HCT116 (cell line): ENCODE results near the gene NSUN3. TPM values are rescaled to one million over a fixed set of nuclear protein-coding genes. Genes with fewer than 3 reads are reported as not detected.

Source experiments
- ATAC-seq: fragments of 200-7000 bp; cut with Tn5 transposase; 2 replicates; pipeline ENCODE4 v1.9.1; 2020; ENCODE audit warnings: mild to moderate bottlenecking, moderate library complexity
- BruUV-seq: library from RNA; stranded (reverse); fragments of 400-500 nt; replicated peaks from 2 replicates; lab custom pipeline; 2021; lab: Mats Ljungman, UMichigan
- CTCF ChIA-PET: fragments of 300-600 bp; sonication (Branson Sonifier 250); formaldehyde crosslinking; loops from one replicate; lab custom pipeline; 2021; ENCODE audit warnings: antibody characterized with exemption; lab: Charles Lee
- POLR2A ChIA-PET: fragments of 300-600, 350-600 bp; sonication (Branson Sonifier 250); formaldehyde crosslinking; loops from one replicate; lab custom pipeline; 2021; ENCODE audit warnings: antibody characterized with exemption; lab: Charles Lee
- RAD21 ChIA-PET, 2 experiments: fragments of 300-600 bp; sonication (Branson Sonifier 250); formaldehyde crosslinking; loops; one replicate each; lab custom pipeline; 2023; ENCODE audit warnings: low total read pairs in 2 of 2; ENCODE audit not compliant: uncharacterized antibody in 2 of 2, unreplicated experiment in 2 of 2, low non-redundant PET in 1 of 2; lab: Charles Lee
- DNase-seq: peaks from one replicate; pipeline ENCODE4 v3.0.0-alpha.2; 2010; ENCODE audit warnings: low read depth, low spot score
- H2AFZ ChIP-seq: fragments of 200-600 bp; shearing (Covaris generic), sonication (generic); 2 replicates; pipeline ENCODE4 v1.6.1; 2017; ENCODE audit warnings: low read depth, mixed run types, mixed read lengths, antibody characterized with exemption, low read length; ENCODE audit not compliant: poor library complexity, severe bottlenecking
- H3K27ac ChIP-seq: 2 replicates; pipeline ENCODE4 v1.5.1; 2012; ENCODE audit warnings: low read depth, low read length
- H3K27me3 ChIP-seq: fragments of 200-600 bp; sonication (generic); 2 replicates; pipeline ENCODE4 v1.6.1; 2016; ENCODE audit warnings: mixed run types, low read length, mixed read lengths; ENCODE audit not compliant: insufficient read depth
- H3K36me3 ChIP-seq, 2 experiments: fragments of 200-500 bp in 1 of 2; fragments of 200-600 bp in 1 of 2; sonication (Bioruptor generic) in 1 of 2; sonication (generic) in 1 of 2; 2 replicates each; pipeline versions ENCODE4 v1.5.1 to v1.6.1; 2014 to 2016; ENCODE audit warnings: low read length in 2 of 2, inconsistent platforms in 1 of 2, mixed read lengths in 1 of 2, mixed run types in 1 of 2; ENCODE audit not compliant: insufficient read depth in 2 of 2, control insufficient read depth in 1 of 2
- H3K4me1 ChIP-seq, 2 experiments: fragments of 200-600 bp in 1 of 2; sonication (generic) in 1 of 2; 2 replicates each; pipeline versions ENCODE4 v1.5.1 to v1.6.1; 2012 to 2017; ENCODE audit warnings: low read length in 2 of 2, inconsistent platforms in 1 of 2, mild to moderate bottlenecking in 1 of 2, mixed read lengths in 1 of 2, mixed run types in 1 of 2, moderate library complexity in 1 of 2; ENCODE audit not compliant: insufficient read depth in 2 of 2, control insufficient read depth in 1 of 2
- H3K4me2 ChIP-seq: fragments of 200-600 bp; sonication (generic); 2 replicates; pipeline ENCODE4 v1.6.1; 2017; ENCODE audit warnings: mixed run types, low read length, mixed read lengths
- H3K4me3 ChIP-seq, 2 experiments: fragments of 200-600 bp in 1 of 2; sonication (generic) in 1 of 2; replicated peaks in 1 of 2; 2 replicates each; pipeline ENCODE4 v1.5.1; 2011 to 2016; ENCODE audit warnings: low read length in 2 of 2, control low read depth in 1 of 2, low read depth in 1 of 2, mild to moderate bottlenecking in 1 of 2, mixed read lengths in 1 of 2, mixed run types in 1 of 2
- H3K79me2 ChIP-seq: fragments of 200-600 bp; sonication (generic); 2 replicates; pipeline ENCODE4 v1.6.1; 2017; ENCODE audit warnings: mild to moderate bottlenecking, mixed run types, low read length, moderate library complexity, mixed read lengths; ENCODE audit not compliant: insufficient read depth
- H3K9ac ChIP-seq: fragments of 200-600 bp; sonication (generic); 2 replicates; pipeline ENCODE4 v1.6.1; 2016; ENCODE audit warnings: low read length, mixed read lengths
- H3K9me2 ChIP-seq: fragments of 200-600 bp; sonication (generic), shearing (Covaris generic); 2 replicates; pipeline ENCODE4 v1.6.1; 2017; ENCODE audit warnings: mixed run types, mild to moderate bottlenecking, moderate library complexity; ENCODE audit not compliant: insufficient read depth
- H3K9me3 ChIP-seq, 2 experiments: fragments of 200-500 bp in 1 of 2; fragments of 200-600 bp in 1 of 2; sonication (Bioruptor generic) in 1 of 2; sonication (generic) in 1 of 2; 2 replicates each; pipeline ENCODE4 v1.6.1; 2014 to 2017; ENCODE audit warnings: low read length in 2 of 2, mixed read lengths in 2 of 2, inconsistent platforms in 1 of 2, low read depth in 1 of 2, mild to moderate bottlenecking in 1 of 2, mixed run types in 1 of 2, moderate library complexity in 1 of 2; ENCODE audit not compliant: control insufficient read depth in 1 of 2, insufficient read depth in 1 of 2
- H4K20me1 ChIP-seq: fragments of 200-600 bp; sonication (generic), shearing (Covaris generic); 2 replicates; pipeline ENCODE4 v1.6.1; 2017; ENCODE audit warnings: mixed run types, mild to moderate bottlenecking, moderate library complexity; ENCODE audit not compliant: insufficient read depth
- CBX3 ChIP-seq: IDR thresholded peaks from 2 replicates; pipeline ENCODE4 v1.6.1; 2012; ENCODE audit warnings: low read depth
- EGR1 ChIP-seq: IDR thresholded peaks from 2 replicates; pipeline ENCODE4 v1.6.1; 2012; ENCODE audit warnings: low read depth
- EZH2phosphoT487 ChIP-seq: fragments of 200-600 bp; IDR thresholded peaks from 2 replicates; pipeline ENCODE4 v1.6.1; 2018; ENCODE audit warnings: antibody characterized with exemption, borderline replicate concordance
- FOSL1 ChIP-seq: IDR thresholded peaks from 2 replicates; pipeline ENCODE4 v1.6.1; 2012; ENCODE audit warnings: low read depth
- POLR2A ChIP-seq: IDR thresholded peaks from 2 replicates; pipeline ENCODE4 v1.7.0; 2011; ENCODE audit warnings: borderline replicate concordance; ENCODE audit not compliant: insufficient read depth, insufficient read length; ENCODE audit errors: extremely low read depth
- RAD21 ChIP-seq: IDR thresholded peaks from 2 replicates; pipeline ENCODE4 v1.6.1; 2012; ENCODE audit warnings: low read depth, mild to moderate bottlenecking
- SIN3A ChIP-seq: IDR thresholded peaks from 2 replicates; pipeline ENCODE4 v1.6.1; 2012; ENCODE audit warnings: low read depth
- SP1 ChIP-seq: IDR thresholded peaks from 2 replicates; pipeline ENCODE4 v1.6.1; 2012; ENCODE audit warnings: low read depth
- TCF7L2 ChIP-seq: IDR thresholded peaks from 2 replicates; pipeline ENCODE4 v1.7.0; 2011; ENCODE audit warnings: borderline replicate concordance, inconsistent platforms; ENCODE audit not compliant: insufficient read depth, insufficient read length; ENCODE audit errors: extremely low read depth
- ZFX ChIP-seq: fragments of 450-650 bp; IDR thresholded peaks from 2 replicates; pipeline ENCODE4 v1.6.1; 2017
- ZNF274 ChIP-seq: fragments of 200-500 bp; sonication (Bioruptor generic); IDR thresholded peaks from 2 replicates; pipeline ENCODE4 v1.6.1; 2014; ENCODE audit warnings: mild to moderate bottlenecking, low read depth, low read length, inconsistent platforms
- intact Hi-C: fragments of 100-400 bp; cut with micrococcal nuclease; formaldehyde crosslinking; loops from 2 replicates; pipeline ENCODE4 v1.10.0; 2022
- total RNA-seq: library from RNA; stranded (reverse); gene quantifications from one replicate; pipeline ENCODE4 v1.2.1, GENCODE V29; 2021; ENCODE audit not compliant: unreplicated experiment
- TF ChIP-seq, protein P1 (sequence below): IDR thresholded peaks from 2 replicates; pipeline ENCODE4 v1.6.1; 2012
- TF ChIP-seq, protein P2 (sequence below), 3 experiments: fragments of 200-600 bp in 1 of 3; sonication (generic) in 1 of 3; IDR thresholded peaks in 2 of 3; conservative IDR thresholded peaks in 1 of 3; 2 replicates each; pipeline ENCODE4 v1.5.1; 2012 to 2017; ENCODE audit warnings: low read depth in 2 of 3, low read length in 2 of 3, antibody characterized with exemption in 1 of 3, borderline replicate concordance in 1 of 3, control low read depth in 1 of 3, mild to moderate bottlenecking in 1 of 3, mixed read lengths in 1 of 3, mixed run types in 1 of 3, moderate library complexity in 1 of 3; ENCODE audit not compliant: insufficient read depth in 1 of 3
- TF ChIP-seq, protein P3 (sequence below): IDR thresholded peaks from 2 replicates; pipeline ENCODE4 v1.6.1; 2012; ENCODE audit warnings: low read depth

NSUN3 gene
- total RNA-seq, 1 experiment from 2014 or later: 6.6 TPM

DNA sequence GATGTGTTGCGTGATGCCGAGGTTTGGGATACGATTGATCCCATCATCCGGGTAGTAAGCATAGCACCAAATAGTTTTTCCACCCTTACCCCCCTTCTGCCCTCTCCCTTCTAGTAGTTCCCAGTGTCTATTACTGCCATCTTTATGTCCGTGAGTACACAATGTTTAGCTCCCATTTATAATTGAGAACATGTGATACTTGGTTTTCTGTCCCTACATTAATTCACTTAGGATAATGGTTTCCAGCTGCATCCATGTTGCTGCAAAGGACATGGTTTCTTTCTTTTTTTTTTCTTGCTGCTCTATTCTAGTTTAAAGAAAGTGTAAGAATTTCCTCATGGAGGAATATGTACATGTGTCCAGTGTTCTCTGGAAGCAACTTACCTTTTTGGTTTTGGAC lies 51.8 kb downstream of the NSUN3 start:
- RAD21 ChIA-PET: no interaction called here
- Histone ChIP-seq H3K9me2 (no peaks in the 10 kb centered on the region), H3K9ac (no peak overlapping the region), H3K36me3 (no peaks in the 10 kb centered on the region), H3K79me2 (no peaks in the 10 kb centered on the region), H3K4me2 (no peak overlapping the region), H4K20me1 (no peaks in the 10 kb centered on the region), H3K4me1 (no peaks in the 10 kb centered on the region), H3K9me3 (no peaks in the 10 kb centered on the region), H3K27ac (no peak overlapping the region)
- no peak for ATAC-seq
- intact Hi-C loops: loop anchor here (2.0 kb wide), 1 partner anchor 172 kb away; no protein-coding TSS in a partner anchor
- no TSS peak for BruUV-seq
- TF ChIP-seq, protein P1, sequence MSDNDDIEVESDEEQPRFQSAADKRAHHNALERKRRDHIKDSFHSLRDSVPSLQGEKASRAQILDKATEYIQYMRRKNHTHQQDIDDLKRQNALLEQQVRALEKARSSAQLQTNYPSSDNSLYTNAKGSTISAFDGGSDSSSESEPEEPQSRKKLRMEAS: no peak
- TF ChIP-seq EGR1: no peak
- TF ChIP-seq FOSL1: no peak
- no peak for TF ChIP-seq CBX3
- no peak for TF ChIP-seq EZH2phosphoT487
- TF ChIP-seq SP1: no peak
- TF ChIP-seq ZNF274: no peak
- no peak for TF ChIP-seq POLR2A
- TF ChIP-seq, protein P2, sequence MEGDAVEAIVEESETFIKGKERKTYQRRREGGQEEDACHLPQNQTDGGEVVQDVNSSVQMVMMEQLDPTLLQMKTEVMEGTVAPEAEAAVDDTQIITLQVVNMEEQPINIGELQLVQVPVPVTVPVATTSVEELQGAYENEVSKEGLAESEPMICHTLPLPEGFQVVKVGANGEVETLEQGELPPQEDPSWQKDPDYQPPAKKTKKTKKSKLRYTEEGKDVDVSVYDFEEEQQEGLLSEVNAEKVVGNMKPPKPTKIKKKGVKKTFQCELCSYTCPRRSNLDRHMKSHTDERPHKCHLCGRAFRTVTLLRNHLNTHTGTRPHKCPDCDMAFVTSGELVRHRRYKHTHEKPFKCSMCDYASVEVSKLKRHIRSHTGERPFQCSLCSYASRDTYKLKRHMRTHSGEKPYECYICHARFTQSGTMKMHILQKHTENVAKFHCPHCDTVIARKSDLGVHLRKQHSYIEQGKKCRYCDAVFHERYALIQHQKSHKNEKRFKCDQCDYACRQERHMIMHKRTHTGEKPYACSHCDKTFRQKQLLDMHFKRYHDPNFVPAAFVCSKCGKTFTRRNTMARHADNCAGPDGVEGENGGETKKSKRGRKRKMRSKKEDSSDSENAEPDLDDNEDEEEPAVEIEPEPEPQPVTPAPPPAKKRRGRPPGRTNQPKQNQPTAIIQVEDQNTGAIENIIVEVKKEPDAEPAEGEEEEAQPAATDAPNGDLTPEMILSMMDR (IDR thresholded peaks at IDR 0.05 in 2 of 3, conservative IDR thresholded peaks at IDR 0.05 in 1 of 3; ENCODE audit: borderline replicate concordance in 1 of 3, insufficient read depth in 1 of 3, low read depth in 2 of 3, low read length in 2 of 3): no peak
- TF ChIP-seq, protein P3, sequence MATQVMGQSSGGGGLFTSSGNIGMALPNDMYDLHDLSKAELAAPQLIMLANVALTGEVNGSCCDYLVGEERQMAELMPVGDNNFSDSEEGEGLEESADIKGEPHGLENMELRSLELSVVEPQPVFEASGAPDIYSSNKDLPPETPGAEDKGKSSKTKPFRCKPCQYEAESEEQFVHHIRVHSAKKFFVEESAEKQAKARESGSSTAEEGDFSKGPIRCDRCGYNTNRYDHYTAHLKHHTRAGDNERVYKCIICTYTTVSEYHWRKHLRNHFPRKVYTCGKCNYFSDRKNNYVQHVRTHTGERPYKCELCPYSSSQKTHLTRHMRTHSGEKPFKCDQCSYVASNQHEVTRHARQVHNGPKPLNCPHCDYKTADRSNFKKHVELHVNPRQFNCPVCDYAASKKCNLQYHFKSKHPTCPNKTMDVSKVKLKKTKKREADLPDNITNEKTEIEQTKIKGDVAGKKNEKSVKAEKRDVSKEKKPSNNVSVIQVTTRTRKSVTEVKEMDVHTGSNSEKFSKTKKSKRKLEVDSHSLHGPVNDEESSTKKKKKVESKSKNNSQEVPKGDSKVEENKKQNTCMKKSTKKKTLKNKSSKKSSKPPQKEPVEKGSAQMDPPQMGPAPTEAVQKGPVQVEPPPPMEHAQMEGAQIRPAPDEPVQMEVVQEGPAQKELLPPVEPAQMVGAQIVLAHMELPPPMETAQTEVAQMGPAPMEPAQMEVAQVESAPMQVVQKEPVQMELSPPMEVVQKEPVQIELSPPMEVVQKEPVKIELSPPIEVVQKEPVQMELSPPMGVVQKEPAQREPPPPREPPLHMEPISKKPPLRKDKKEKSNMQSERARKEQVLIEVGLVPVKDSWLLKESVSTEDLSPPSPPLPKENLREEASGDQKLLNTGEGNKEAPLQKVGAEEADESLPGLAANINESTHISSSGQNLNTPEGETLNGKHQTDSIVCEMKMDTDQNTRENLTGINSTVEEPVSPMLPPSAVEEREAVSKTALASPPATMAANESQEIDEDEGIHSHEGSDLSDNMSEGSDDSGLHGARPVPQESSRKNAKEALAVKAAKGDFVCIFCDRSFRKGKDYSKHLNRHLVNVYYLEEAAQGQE: no peak
- TF ChIP-seq TCF7L2: no peak
- TF ChIP-seq RAD21: no peak
- no peak for TF ChIP-seq SIN3A
- no peak for TF ChIP-seq ZFX
- TF ChIP-seq, all 23 proteins: peak for 0
- no peak for DNase-seq
- ChIA-PET CTCF (interaction anchor here (0.7 to 2.4 kb wide), 2 partner anchors 13 to 172 kb away, joined by 3 to 11 read pairs; no protein-coding TSS in a partner anchor), POLR2A (no interaction called here)
- no peaks in the 10 kb centered on the region for H3K27me3 ChIP-seq
- H3K4me3 ChIP-seq: no peak overlapping the region
- no peak overlapping the region for H2AFZ ChIP-seq
